NCI-H1436 treated with DMSO at 0.1 percent for 48 hours (cell line): ENCODE data around the gene FAM219A.
"Not testable (repeated sequence)": the region's sequence is repeated elsewhere in the genome, so short reads cannot be mapped to it uniquely, and the experiment has no call there.

Experiments
- DNase-seq: peaks from one replicate; lab custom pipeline; 2025; lab: John Stamatoyannopoulos, UW

Gene FAM219A

DNA sequence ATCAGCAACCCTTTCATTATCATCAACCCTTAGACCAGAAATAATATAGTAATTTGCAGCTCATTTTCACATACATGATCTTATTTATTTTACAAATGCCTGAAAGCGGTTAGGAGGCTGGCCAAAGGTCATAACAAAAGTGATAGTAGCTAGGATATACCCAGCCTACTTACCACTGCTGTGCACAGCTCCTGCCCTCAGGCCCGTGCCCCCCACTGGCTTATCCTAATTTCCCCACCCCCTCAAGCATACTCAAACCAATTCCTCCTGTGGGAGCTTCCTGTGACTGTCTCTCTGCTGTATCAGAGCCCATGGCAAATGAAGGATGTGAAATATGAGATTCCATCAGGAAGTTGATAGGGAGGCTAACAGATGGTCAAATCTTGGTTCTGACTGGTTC, 14.8 kb downstream of the FAM219A start:
- DNase-seq, result no peak

DNA sequence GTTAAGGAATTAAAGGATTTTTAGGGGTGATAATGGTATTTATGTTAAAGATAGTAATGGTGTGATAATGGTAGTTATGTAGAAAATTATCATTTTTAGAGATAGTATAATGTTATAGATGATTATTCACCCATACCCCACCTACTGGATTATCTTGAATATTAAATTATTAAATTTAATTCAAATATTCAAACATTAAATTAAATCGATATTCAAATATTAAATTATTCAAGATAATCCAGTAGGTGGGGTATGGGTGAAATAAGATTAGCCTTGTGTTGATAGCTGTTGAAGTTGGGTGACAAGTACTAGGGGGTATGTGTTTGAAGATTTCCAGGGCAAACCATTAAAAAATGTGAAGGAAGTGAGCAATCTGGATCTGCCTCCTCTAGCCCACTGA, 15.6 kb downstream of the FAM219A start:
- no peak for DNase-seq

- no peak for DNase-seq
Measured at GRCh38 chr9:34440017-34440416, 18.4 kb downstream of the FAM219A start.

DNA sequence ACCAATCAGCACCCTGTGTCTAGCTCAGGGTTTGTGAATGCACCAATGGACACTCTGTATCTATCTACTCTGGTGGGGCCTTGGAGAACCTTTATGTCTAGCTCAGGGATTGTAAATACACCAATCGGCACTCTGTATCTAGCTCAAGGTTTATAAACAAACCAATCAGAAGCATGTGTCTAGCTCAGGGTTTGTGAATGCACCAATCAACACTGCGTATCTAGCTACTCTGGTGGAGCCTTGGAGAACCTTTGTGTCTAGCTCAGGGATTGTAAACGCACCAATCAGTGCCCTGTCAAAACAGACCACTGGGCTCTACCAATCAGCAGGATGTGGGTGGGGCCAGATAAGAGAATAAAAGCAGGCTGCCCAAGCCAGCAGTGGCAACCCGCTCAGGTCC, 19.9 kb downstream of the FAM219A start:
- DNase-seq, result not testable (repeated sequence)

DNA sequence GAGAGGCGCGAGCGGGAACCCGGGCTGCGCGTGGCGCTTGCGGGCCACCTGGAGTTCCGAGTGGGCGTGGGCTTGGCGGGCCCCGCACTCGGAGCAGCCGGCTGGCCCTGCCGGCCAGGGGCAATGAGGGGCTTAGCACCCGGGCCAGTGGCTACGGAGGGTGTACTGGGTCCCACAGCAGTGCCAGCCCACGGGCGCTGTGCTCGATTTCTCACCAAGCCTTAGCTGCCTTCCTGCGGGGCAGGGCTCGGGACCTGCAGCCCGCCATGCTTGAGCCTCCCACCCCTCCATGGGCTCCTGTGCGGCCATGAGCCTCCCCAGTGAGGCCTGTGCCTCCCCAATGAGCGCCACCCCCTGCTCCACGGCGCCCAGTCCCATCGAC, 20.5 kb downstream of the FAM219A start:
- DNase-seq, result not testable (repeated sequence)

GRCh38 chr9:34437006-34437925, 21.1 kb downstream of the FAM219A start:
- peak; percentile 66 for DNase-seq

DNA sequence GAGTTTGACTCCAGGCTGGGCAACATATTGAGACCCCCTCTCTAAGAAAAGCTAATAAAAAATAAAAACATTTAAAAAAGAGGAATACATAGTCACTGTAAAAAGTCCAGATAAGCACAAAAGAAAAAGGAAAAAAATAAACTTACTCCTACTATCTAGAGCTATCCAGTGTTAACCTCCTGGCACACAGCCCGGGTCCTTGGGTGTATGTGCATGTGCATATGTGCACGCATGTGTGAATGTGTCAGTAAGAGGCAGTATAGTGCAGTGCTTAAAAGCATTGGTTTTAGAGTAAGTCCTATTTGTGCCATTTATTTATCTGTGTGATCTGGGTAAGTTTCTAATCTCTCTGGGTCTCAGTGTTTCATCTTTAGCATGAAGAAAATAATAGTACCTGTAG, 26.7 kb downstream of the FAM219A start:
- no peak for DNase-seq

DNA sequence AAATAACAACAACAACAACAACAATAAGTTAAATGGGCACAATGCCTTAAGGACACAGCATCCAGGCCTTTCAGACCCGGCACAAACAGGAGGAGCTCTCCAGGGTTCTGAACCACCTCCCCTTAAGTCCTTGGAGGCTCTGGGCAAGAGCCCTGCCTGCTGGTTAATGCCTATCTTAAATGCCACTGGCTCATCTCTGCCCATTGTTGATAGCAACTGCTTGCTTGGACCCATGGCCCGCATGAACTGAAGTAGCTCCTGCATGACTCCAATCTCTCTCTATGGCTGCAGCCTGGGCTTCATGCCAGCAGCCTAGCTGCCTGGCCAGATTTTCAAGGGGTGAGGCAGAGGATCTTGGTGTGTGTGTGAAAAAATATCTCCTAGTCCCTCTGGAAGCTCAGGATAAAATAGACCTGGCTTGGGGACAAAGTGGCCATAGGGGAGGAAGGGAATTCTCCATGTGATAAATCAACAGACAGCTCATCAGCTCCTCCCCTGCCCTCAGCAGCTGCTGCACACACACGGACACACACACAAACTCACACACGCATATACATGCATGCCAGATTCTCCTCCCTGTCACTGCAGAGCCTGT, 27.4 kb downstream of the FAM219A start:
- no peak for DNase-seq

DNA sequence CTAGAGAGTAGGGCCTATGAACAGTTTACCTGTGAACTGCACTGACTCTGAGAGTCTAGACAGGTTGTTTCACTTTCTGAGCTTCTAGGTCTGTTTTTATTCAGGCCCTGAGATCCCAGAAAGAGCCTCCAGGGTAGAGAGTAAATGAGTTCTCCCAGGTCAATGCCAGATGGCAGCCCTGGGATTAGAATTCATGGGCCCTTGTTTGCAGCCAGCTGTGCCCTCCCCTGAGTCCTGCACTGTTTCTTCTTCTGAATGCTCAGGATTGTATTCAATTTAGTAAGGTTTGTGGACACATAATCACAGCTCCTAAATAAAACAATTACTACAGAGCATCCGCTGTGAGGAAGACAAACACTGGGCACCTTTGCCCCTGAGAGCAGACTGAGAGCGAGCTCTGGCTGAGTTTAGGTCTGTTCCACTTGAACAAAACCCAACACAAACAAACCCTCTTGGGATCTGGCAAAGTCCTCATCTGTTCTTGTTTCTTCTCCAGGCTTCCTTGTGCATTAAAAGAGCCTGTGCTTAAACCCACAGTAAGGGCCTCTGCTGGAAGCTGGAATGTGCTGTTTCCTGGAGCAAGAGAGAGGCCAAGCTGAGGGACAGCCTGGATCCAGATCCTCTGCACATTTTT, 29.9 kb downstream of the FAM219A start:
- DNase-seq, result no peak

- no peak for DNase-seq
Measured at GRCh38 chr9:34426347-34427074, 31.9 kb downstream of the FAM219A start.

- no peak for DNase-seq
Measured at GRCh38 chr9:34419716-34420504, 38.5 kb downstream of the FAM219A start.

DNA sequence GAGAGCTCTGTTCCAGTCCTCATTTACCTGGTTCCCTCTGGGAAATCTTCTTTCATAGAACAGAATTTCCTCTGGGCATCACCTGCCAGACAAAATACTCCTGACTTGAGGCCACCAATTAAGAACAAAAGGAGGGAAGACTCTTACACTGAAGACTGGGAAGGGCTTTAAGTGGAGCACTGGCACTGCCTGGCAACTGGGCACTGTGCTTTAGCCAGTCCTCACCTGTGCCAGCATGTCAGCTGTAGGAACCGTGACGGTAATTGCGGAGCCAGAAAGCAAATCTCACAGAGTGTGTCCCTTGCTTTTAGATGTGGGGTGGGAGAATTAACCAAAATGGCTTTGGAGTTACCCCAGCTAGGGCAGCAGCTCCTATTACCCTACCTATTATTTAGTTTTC, 40.6 kb downstream of the FAM219A start:
- no peak for DNase-seq

GRCh38 chr9:34413231-34413852, 45.0 kb downstream of the FAM219A start:
- no peak for DNase-seq

DNA sequence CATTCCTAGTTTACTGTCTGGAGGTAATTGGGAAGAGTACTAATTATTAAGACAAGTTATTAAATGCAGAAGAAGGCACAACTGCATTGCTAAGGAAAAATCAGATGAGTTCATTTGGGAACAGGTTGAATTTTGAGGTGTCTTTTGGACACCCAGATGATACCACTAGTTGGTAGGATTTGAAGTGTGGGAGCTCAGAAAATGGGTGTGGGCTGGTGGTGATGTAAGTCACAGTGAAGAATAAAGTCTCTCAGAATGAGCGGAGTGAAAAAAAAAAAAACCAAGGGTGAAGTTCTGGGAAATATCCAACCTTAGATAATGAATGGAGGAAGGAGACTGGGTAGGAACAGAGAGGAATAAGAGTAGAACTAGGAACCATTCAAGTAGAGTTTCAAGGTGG, 46.0 kb downstream of the FAM219A start:
- no peak for DNase-seq

DNA sequence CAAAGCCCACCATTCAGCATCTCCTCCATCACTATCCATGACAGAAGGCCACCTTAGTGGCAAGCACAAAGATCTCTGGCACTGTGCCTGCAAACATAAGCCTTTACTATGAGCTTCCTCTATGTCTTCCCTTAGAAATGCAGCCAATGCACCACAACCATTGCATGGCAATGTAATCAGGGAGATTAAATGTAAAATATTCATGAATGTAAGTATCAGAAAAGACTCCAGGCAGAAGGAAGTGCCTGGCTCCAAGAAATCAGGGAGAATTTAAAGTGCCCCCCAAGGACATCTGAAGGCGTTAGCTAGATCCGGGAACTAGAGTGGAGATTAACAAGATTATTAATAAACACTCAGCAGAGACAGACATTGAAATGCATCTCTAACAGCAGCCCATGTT, 49.2 kb downstream of the FAM219A start:
- DNase-seq, result no peak

DNA sequence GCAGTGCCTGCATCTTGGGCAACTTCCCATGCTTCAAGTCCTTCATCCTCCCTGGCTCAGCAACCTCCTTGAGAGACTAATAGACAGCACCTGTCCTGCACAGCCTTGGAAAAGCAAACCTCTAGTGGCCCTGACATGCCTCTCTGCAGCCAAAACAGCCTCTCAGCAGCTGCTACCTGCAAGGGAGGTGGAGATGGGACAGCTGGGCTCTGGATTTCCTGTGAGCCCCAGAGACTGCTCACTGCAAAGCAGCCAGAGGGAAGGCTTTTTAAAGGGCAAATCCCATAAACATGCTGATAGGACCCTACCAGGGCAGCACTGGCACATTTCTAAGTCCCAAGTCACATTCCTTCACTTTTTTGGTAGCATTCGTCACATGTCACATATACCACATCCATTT, 50.2 kb downstream of the FAM219A start:
- no peak for DNase-seq

- no peak for DNase-seq
Measured at GRCh38 chr9:34406219-34406618, 52.2 kb downstream of the FAM219A start.

- no peak for DNase-seq
Measured at GRCh38 chr9:34405719-34406118, 52.7 kb downstream of the FAM219A start.

DNA sequence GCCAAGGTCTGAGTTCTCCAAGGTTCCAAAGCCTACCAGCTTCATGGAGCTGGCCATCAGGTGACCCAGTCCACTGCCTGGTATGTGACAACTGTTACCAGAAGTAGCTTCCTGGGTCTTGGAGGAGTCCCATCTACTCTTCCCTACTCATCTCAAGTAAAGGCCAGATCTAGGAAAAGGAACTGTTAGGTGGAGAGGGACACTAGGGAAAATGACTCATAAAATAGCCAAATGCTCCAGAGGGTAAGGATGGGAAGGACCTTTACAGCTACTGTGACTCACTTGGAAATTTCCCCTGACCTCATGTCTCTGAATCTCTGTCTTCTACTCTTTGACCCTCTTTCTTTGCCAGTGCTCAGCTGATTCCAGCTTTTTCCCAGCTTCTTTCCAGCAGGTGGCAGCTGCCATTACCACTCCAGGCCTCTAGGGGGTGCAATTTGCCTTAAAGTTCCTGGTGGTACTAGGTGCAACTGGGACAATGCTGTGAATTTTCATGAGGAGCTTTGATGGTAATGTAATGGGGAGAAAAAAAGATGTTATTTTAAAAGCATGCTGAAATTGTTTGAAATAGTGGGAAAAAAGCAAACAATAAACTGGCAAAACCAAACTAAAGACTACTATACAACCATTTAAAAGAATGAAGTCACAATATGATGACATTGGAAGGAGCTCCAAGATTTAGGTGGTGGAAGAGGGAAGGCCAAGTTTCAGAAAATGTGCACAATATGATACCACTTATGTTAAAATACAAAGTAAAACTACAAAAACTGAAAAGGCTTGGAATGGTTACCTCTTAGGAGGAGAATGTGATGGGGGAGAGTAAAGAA, 54.6 kb downstream of the FAM219A start:
- DNase-seq, result no peak
